22Rv1 (cell line): ENCODE results near the gene PDE9A.

ENCODE experiments used
- H3K27ac ChIP-seq: fragments of 450-650 bp; 2 replicates; pipeline ENCODE4 v1.5.1; 2017
- ZFX ChIP-seq: fragments of 450-650 bp; IDR thresholded peaks from 2 replicates; pipeline ENCODE4 v1.6.1; 2017; ENCODE audit warnings: antibody characterized with exemption, borderline replicate concordance
- TF ChIP-seq, protein P1 (sequence below): fragments of 450-650 bp; IDR thresholded peaks from 2 replicates; pipeline ENCODE4 v1.5.1; 2017; ENCODE audit warnings: mild to moderate bottlenecking

The PDE9A gene

DNA sequence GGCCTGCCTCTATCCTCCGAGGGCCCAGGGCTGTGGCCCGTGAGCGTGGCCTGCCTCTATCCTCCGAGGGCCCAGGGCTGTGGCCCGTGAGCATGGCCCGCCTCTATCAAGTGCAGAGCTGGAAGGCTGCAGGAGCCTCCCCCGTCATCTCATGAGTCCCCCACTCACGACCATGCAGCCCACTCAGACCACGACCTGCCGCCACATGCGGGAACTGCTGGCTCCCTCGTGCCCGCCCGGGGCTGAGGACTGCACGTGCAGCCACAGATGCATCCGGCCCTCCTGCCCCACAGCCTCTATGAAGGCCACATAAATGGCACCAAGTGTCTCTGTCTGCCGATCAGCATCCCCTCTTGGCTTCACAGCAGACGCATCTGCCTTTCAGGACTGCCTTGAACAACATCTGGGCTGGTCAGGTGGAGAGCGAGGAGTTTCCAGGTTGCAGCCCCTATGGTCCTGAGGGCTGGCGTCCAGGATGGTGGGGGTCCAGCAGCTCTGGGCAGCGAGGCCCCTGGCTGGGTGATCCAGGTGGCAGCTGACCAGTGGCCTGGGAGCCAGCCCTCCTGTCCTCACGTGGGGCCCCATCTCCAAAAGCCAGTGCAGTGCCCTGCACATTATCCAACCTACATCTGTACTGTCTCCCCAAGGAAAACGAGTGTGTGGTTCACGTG is 103.3 kb downstream of the PDE9A start:
- H3K27ac ChIP-seq = no peak overlapping the region
- TF ChIP-seq ZFX = no peak
- TF ChIP-seq, protein P1, sequence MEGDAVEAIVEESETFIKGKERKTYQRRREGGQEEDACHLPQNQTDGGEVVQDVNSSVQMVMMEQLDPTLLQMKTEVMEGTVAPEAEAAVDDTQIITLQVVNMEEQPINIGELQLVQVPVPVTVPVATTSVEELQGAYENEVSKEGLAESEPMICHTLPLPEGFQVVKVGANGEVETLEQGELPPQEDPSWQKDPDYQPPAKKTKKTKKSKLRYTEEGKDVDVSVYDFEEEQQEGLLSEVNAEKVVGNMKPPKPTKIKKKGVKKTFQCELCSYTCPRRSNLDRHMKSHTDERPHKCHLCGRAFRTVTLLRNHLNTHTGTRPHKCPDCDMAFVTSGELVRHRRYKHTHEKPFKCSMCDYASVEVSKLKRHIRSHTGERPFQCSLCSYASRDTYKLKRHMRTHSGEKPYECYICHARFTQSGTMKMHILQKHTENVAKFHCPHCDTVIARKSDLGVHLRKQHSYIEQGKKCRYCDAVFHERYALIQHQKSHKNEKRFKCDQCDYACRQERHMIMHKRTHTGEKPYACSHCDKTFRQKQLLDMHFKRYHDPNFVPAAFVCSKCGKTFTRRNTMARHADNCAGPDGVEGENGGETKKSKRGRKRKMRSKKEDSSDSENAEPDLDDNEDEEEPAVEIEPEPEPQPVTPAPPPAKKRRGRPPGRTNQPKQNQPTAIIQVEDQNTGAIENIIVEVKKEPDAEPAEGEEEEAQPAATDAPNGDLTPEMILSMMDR = no peak

DNA sequence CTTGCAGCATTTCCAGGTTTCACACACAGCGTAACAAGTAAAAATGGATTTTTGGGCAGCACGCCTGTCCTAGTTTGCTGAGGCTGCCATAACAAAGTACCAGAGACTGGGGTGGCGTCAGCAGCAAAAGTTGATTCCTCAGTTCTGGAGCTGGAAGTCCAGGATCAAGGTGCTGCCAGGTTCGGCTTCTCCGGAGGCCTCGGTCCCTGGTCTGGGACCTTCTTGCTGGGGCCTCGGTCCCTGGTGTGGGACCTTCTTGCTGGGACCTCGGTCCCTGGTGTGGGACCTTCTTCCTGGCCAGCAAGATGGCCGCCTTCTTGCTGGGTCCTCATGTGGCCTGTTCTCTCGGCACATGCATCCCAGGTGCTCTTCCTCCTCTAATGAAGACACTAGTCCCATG is 104.0 kb downstream of the PDE9A start:
- TF ChIP-seq, protein P1 = no peak
- no peak for TF ChIP-seq ZFX
- H3K27ac ChIP-seq = no peak overlapping the region

DNA sequence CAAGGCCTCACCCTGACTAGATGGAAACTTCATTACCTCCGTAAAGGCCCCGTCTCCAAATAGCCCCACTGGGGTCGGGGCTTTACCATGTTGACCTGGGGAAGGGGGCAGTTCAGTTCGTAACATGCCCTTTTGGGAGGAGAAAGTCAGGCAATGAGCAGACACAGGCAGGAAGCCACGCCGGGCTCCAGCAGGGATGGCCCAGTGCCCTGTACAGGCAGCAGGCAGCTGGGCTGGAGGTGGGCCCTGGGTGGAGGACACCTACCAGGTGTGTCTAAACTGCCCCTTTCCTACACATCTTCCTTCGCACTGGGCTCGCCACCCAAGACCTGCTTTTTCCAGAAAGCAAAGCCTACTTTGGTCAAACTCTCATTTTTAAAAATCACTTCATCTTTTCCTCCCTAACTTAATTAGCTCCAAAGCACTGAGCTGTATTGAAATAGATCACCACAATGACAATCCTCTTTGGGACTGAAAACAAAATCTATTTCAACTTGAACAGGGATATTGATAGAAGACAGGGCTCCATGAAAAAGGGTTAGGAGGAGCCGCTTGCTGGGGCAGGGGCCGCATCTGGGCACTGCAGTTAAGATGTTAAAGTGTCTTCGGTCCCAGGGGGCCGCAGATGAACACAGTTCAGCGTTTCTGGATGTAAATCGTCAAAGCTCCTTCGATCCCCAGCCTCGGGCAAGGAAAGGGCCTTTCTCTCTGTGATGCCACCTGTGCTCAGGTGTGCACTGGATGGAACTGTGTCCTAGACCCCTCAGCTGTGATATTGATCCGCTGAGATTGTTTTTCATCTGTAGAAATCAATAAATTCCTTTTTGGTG is 104.6 kb downstream of the PDE9A start:
- TF ChIP-seq, protein P1 = no peak
- no peak for TF ChIP-seq ZFX
- H3K27ac ChIP-seq = no peak overlapping the region

DNA sequence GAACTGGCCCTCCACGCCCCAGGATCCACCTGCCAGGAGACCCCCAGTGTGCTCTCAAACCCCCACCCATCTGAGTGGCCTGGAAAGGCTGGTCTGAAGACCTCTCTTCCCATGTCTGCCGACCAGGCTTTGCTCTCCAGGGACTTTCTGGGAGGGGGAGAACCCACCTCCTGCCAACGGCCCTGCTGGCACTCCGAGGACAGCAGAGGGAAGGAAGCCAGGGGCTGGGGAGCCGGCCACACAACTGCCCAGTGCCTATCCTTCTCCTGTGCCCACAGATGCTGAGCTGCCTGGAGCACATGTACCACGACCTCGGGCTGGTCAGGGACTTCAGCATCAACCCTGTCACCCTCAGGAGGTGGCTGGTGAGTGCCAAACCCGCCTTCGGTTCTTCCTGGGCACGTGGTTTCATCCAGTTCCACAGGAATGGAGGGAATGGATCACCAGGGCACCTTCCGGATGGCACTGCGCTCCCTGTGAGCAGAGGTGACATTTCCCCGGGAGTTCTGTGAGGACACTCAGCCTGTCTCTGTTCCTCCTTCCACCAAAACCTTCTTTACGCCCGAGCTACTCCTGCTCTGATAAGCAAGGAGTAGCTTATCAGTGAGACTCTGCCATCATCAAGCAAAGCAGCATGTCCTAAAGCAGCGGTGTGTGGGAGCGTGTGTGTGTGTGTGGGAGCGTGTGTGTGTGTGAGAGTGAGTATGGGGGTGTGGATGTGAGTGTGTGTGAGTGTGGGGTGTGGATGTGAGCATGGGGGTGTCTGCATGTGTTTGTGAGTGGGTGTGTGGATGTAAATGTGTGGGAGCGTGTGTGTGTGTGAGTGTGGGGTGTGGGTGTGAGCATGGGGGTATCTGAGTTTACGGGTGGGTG is 105.5 kb downstream of the PDE9A start:
- TF ChIP-seq ZFX = no peak
- TF ChIP-seq, protein P1 = no peak
- no peak overlapping the region for H3K27ac ChIP-seq

DNA sequence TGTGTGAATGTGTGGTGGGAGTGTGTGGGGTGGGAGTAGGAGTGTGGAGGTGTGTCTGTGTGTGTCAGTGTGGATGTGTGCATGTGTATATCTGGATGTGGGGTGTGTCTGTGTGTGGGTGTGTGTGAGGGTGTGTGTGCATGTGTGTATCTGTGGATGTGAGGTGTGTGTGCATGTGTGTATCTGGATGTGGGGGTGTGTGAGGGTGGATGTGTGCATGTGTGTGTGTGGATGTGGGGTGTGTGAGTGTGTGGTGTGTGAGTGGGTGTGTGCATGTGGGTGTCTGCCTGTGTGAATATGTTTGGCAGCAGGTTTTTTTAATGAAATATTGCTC is 106.1 kb downstream of the PDE9A start:
- H3K27ac ChIP-seq = no peak overlapping the region
- TF ChIP-seq, protein P1 = no peak
- TF ChIP-seq ZFX = no peak

DNA sequence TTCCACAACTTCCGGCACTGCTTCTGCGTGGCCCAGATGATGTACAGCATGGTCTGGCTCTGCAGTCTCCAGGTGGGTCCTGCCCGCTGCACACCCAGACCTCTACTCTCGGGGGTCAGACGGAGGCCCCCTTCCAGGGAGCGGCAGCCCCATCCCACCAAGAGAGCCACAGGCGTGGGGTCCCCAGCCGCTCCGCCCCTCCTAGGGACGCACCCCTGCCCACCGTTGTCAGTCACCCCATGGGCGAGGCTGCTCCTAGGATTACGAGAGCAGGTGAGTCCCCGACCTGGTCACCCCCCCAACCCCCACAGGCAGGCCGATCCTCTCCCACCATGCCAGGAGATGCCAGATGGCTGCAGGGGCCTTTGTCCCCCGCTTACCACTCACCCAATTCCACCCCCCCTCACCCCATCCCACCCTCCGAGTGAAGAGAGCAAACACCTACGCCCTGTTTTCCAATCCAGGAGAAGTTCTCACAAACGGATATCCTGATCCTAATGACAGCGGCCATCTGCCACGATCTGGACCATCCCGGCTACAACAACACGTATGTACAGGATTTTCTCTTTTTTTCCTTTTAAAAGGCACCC is 107.0 kb downstream of the PDE9A start:
- no peak overlapping the region for H3K27ac ChIP-seq
- TF ChIP-seq, protein P1 = no peak
- no peak for TF ChIP-seq ZFX
